ENCODE results near the gene CHIC1. TPM values are rescaled to one million over a fixed set of nuclear protein-coding genes. Genes with fewer than 3 reads are reported as not detected.

The CHIC1 gene
- total RNA-seq, 1 experiment from 2014 or later = 9.4 TPM

- TF ChIP-seq JAZF1 (CRISPR knock-in tag; IDR thresholded peaks at IDR 0.05) (no peak), ERG (CRISPR knock-in tag; IDR thresholded peaks at IDR 0.05) (no peak), ZNF232 (CRISPR knock-in tag; IDR thresholded peaks at IDR 0.05) (no peak), NR2C2 (CRISPR knock-in tag; IDR thresholded peaks at IDR 0.05) (no peak)
- TF ChIP-seq, protein P1, sequence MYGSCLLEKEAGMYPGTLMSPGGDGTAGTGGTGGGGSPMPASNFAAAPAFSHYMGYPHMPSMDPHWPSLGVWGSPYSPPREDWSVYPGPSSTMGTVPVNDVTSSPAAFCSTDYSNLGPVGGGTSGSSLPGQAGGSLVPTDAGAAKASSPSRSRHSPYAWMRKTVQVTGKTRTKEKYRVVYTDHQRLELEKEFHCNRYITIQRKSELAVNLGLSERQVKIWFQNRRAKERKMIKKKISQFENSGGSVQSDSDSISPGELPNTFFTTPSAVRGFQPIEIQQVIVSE (CRISPR knock-in tag; IDR thresholded peaks at IDR 0.05; ENCODE audit: borderline replicate concordance) = no peak
Observed at GRCh38 chrX:73561801-73562200, 1.2 kb upstream of the CHIC1 start (continued).

GRCh38 chrX:73562458-73562857 lies 539 bp upstream of the CHIC1 start:
- ChIA-PET POLR2A (no interaction called here), CTCF (no interaction called here)
- no peak for TF ChIP-seq SOX15 (CRISPR knock-in tag; IDR thresholded peaks at IDR 0.05)
- TF ChIP-seq, protein P2, sequence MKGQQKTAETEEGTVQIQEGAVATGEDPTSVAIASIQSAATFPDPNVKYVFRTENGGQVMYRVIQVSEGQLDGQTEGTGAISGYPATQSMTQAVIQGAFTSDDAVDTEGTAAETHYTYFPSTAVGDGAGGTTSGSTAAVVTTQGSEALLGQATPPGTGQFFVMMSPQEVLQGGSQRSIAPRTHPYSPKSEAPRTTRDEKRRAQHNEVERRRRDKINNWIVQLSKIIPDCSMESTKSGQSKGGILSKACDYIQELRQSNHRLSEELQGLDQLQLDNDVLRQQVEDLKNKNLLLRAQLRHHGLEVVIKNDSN (CRISPR knock-in tag; IDR thresholded peaks at IDR 0.05) = no peak
- no peak for TF ChIP-seq ZNF671 (CRISPR knock-in tag; IDR thresholded peaks at IDR 0.05)
- TF ChIP-seq FOXJ3 (CRISPR knock-in tag; IDR thresholded peaks at IDR 0.05; ENCODE audit: borderline replicate concordance) = no peak
- TF ChIP-seq OVOL2 (CRISPR knock-in tag; IDR thresholded peaks at IDR 0.05; ENCODE audit: borderline replicate concordance) = no peak
- Mint-ChIP-seq H3K9me3 (no peaks in the 10 kb centered on the region), H3K4me3 (peak overlapping the region; percentile 98), H3K4me1 (peaks cover 16% of the 10 kb centered on the region), H3K27me3 (ENCODE audit: low read depth) (no peaks in the 10 kb centered on the region), H3K36me3 (peaks cover 2% of the 10 kb centered on the region; the same call in 1 of the 2 replicates), H3K27ac (peak overlapping the region; percentile 90)
- ATAC-seq (no peak), DNase-seq (ENCODE audit: low spot score) (no peak)

DNA sequence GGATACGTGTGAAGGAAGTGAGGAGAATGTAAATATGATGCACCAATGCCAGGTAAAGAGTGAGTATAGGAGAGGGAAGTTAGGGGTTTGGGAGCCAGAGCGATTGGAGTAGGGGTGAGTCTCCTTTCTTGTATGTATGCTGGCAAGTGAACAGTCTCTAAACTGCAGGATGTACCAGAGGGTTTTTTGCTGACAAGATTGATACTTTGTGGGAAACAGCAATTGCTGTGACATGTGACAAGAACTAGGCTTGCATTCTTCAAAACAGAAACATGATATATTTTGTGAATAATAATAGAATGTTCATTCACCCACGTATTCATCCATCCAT lies 706 bp downstream of the CHIC1 start:
- DNase-seq (ENCODE audit: low spot score) (no peak), ATAC-seq (no peak)
- Mint-ChIP-seq H3K27me3 (ENCODE audit: low read depth) (no peaks in the 10 kb centered on the region), H3K27ac (peak overlapping the region; percentile 82), H3K4me1 (peaks cover 15% of the 10 kb centered on the region), H3K9me3 (no peaks in the 10 kb centered on the region), H3K36me3 (no peaks in the 10 kb centered on the region), H3K4me3 (peak overlapping the region; percentile 98)
- POLR2A ChIA-PET = no interaction called here
- TF ChIP-seq OVOL2 (CRISPR knock-in tag; IDR thresholded peaks at IDR 0.05; ENCODE audit: borderline replicate concordance) = no peak
- no peak for TF ChIP-seq ZNF317 (CRISPR knock-in tag; IDR thresholded peaks at IDR 0.05; ENCODE audit: borderline replicate concordance, low read depth)
- TF ChIP-seq ZNF281 (CRISPR knock-in tag; IDR thresholded peaks at IDR 0.05) = no peak
- no peak for TF ChIP-seq TCF7 (CRISPR knock-in tag; IDR thresholded peaks at IDR 0.05; ENCODE audit: low read depth)
- no peak for TF ChIP-seq PRRX2 (CRISPR knock-in tag; IDR thresholded peaks at IDR 0.05)
- no peak for TF ChIP-seq ZBTB21 (CRISPR knock-in tag; IDR thresholded peaks at IDR 0.05; ENCODE audit: borderline replicate concordance)
- TF ChIP-seq ZSCAN18 (CRISPR knock-in tag; IDR thresholded peaks at IDR 0.05) = no peak
- CTCF ChIA-PET = no interaction called here
